ENCODE measurements around the gene PIP5K1C. TPM values are rescaled to one million over a fixed set of nuclear protein-coding genes. Genes with fewer than 3 reads are reported as not detected.

Gene PIP5K1C
- total RNA-seq, 3 donors from 2014 or later, result 14.6 to 15.7 (median 15.7) TPM

DNA sequence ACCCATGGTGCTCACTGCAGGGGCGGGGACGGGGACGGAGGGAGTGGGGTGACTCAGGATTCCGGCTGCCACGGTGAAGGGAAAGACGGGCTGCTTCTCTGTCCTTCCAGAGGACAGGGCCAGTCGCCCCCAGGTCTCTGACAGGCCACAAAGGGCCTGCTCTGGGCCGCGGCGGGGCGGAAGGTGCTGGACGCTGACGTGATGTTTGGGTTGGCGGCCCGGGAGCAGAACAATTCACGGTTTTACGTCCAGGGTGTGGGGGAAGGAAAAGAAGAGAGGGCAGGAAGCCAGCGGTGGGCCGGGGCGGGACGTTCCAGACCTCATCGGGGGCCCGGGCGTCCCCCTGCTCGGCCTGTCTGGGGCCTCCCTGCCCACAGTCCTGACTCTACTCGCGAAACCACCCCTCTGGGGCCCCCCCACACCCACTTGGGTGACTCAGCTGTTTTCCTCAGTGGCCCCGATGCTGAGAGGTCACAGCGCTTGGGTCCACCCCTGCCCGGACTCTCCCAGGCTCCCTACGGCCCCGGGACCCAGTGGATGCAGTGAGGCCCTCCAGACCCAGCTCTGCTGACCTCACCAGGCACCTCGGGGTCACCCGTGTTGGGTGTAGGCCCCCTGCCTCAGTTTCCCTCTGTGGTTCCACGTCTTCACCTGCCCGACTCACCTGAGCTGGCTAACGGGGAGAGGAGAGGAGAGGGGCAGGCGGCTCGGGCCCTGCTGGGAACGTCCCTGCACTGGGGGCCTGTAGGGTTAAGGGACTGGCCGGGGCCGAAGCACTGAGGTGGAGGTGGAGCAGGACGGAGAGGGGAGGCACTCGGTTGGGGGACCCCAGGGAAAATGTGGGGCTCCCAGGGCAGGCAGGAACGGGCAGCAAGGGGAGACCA, 29.2 kb downstream of the PIP5K1C start:
- H3K27me3 ChIP-seq, result no peaks in the 10 kb centered on the region
- TF ChIP-seq POLR2AphosphoS5 (IDR thresholded peaks at IDR 0.05) (peak in 2 of 3 donors; percentile 26 to 65), POLR2A (IDR thresholded peaks at IDR 0.05) (no peak)
- TF ChIP-seq, protein P1, sequence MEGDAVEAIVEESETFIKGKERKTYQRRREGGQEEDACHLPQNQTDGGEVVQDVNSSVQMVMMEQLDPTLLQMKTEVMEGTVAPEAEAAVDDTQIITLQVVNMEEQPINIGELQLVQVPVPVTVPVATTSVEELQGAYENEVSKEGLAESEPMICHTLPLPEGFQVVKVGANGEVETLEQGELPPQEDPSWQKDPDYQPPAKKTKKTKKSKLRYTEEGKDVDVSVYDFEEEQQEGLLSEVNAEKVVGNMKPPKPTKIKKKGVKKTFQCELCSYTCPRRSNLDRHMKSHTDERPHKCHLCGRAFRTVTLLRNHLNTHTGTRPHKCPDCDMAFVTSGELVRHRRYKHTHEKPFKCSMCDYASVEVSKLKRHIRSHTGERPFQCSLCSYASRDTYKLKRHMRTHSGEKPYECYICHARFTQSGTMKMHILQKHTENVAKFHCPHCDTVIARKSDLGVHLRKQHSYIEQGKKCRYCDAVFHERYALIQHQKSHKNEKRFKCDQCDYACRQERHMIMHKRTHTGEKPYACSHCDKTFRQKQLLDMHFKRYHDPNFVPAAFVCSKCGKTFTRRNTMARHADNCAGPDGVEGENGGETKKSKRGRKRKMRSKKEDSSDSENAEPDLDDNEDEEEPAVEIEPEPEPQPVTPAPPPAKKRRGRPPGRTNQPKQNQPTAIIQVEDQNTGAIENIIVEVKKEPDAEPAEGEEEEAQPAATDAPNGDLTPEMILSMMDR (IDR thresholded peaks at IDR 0.05), result no peak
- peak in 1 of 2 donors; percentile 59 for DNase-seq (ENCODE audit: low spot score in 2 of 2)
- H3K36me3 ChIP-seq, result no peaks in the 10 kb centered on the region
- H3K4me1 ChIP-seq, result peaks cover 5 to 6% of the 10 kb centered on the region in 2 donors
- intact Hi-C loops (cut with DNase I; ENCODE audit: low total_unique reads), result no loop called here
- peak overlapping the region; percentile 92 to 99 for H3K27ac ChIP-seq
- H3K4me3 ChIP-seq, result peak overlapping the region; percentile 22 to 63 (median 29)
- H3K9me3 ChIP-seq, result no peaks in the 10 kb centered on the region

DNA sequence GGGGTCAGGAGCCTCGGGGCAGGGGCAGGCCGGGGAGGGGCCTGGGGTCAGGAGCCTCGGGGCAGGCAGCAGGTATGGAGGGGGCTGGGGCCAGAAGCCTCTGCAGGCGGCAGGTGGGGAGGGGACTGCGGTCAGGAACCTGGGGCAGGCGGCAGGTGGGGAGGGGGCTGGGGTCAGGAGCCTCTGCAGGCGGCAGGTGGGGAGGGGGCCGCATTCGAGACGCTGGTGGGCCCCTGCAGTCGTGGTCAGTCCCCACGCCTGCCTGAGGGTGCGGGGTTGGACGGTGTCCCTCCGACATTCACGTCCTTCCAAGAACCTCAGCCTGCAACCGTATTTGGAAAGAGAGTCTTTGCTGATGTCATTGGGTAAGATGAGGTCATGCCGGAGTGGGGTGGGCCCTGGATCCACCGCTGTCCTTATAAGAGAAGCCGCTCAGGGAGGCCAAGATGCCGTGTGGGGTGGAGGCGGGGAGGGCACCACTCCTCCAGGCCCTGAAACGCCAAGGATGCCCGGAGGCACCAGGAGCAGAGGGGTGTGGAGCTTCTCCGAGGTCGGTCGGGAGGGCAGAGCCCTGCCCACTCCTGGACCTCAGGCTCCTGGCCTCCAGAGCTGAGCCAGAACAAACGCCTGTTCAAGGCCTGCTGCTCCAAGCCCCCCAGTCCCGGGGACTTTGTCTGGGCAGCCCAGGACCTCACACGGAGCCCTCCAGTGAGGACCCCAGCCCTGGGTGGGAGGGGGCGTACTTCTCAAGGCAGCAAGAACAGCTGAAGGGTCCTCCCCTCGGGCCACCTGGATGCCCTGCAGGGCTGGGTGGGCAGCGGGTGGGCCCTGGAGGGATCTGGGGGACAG, 30.1 kb downstream of the PIP5K1C start:
- DNase-seq (ENCODE audit: low spot score in 2 of 2), result peak; percentile 65 to 90
- H3K36me3 ChIP-seq, result no peaks in the 10 kb centered on the region
- H3K27me3 ChIP-seq, result no peaks in the 10 kb centered on the region
- intact Hi-C loops (cut with DNase I; ENCODE audit: low total_unique reads), result no loop called here
- peaks cover 5 to 6% of the 10 kb centered on the region in 2 donors for H3K4me1 ChIP-seq
- peak overlapping the region; percentile 22 to 63 (median 29) for H3K4me3 ChIP-seq
- TF ChIP-seq, protein P1 (IDR thresholded peaks at IDR 0.05), result no peak
- peak; percentile 83 to 93 (median 88) for TF ChIP-seq POLR2AphosphoS5 (IDR thresholded peaks at IDR 0.05)
- TF ChIP-seq POLR2A (IDR thresholded peaks at IDR 0.05), result peak; percentile 33
- H3K27ac ChIP-seq, result peak overlapping the region; percentile 92 to 99
- H3K9me3 ChIP-seq, result no peaks in the 10 kb centered on the region

DNA sequence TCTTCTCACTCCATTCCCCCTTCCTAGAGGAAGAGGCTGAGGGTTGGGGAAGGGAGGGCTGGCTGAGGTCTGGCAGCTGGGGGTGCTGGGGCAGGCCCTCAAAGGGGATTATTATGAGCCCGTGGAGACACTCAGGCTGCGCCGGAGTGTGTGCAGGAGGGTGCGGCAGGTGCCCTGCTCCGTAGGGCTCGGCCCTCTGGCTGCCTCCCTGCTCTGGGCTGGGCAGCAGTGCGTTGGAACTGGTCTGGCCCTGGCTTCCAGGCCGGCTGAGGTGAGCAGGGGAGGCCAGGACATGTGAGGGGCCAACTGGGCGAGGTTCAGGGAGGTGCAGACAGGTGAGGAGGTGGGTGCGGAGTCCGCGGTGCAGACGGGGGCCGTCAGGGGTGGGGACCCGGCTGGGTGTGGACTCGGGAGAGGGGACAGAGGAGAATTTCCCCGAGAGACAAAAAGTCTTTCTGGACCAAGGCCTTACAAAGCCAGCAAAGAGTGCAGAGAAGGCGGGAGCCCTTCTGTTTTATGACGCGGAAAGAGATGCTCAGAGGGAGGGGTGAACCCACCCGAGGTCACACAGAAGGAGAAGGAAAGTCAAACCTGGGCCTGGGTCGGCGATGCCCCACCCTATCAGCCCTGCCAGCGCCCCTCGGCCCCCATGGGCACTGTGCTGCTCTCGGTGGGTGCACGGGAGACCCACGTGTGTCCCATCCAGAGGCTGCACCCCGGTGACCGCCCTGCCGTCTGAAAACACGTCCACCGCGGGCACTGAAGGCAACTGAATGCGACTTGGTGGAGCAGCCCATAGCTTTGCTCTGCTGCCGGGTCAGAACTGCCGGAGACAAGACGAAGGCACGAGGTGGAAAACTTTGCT, 31.0 kb downstream of the PIP5K1C start:
- H3K27ac ChIP-seq, result peak overlapping the region; percentile 92 to 99
- intact Hi-C loops (cut with DNase I; ENCODE audit: low total_unique reads), result no loop called here
- H3K36me3 ChIP-seq, result no peaks in the 10 kb centered on the region
- DNase-seq (ENCODE audit: low spot score in 2 of 2), result no peak
- H3K4me3 ChIP-seq, result peak overlapping the region in 1 of 3 donors; percentile 63
- no peaks in the 10 kb centered on the region for H3K27me3 ChIP-seq
- peaks cover 5 to 6% of the 10 kb centered on the region in 2 donors for H3K4me1 ChIP-seq
- no peak for TF ChIP-seq POLR2A (IDR thresholded peaks at IDR 0.05)
- TF ChIP-seq, protein P1 (IDR thresholded peaks at IDR 0.05), result no peak
- no peak for TF ChIP-seq POLR2AphosphoS5 (IDR thresholded peaks at IDR 0.05)
- H3K9me3 ChIP-seq, result no peaks in the 10 kb centered on the region

DNA sequence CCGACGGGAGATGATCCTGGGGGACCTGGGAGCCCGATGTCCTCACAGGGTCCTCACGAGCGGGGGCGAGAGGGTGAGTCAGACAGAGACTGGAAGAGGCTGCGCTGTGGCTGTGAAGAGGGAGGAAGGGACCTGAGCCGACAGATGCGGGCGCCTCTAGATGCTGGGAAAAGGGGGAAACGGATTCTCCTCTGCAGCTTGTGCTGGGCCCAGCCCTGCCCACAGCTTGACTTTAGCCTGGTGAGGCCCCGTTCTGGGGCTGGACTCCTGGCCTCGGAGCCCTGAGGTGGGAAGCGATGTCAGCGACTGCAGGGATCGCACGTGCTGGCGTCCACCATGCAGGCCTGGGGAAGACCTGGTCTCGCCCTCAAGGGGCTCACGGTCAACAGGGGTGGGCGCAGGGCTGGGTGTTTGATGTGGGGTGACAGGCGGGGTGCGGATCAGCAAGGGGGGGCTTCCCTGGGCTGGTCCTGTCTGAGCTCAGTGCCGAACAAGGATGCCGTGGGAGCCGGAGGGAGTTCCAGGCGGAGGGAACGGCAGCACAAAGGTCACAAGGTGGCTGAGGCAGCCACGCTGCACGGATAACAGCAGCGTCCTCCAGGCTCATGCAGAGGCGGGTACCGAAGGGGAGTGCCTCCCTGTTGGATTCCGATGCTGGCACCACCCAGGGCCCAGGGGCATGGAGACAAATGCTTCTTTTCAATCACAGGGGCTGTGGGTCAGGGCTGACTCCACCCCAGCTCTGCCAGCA, 31.8 kb downstream of the PIP5K1C start:
- Histone ChIP-seq H3K27ac (peak overlapping the region; percentile 92 to 99), H3K27me3 (no peaks in the 10 kb centered on the region), H3K4me1 (peaks cover 5 to 6% of the 10 kb centered on the region in 2 donors), H3K9me3 (no peaks in the 10 kb centered on the region), H3K36me3 (no peaks in the 10 kb centered on the region), H3K4me3 (peak overlapping the region in 1 of 3 donors; percentile 11)
- intact Hi-C loops (cut with DNase I; ENCODE audit: low total_unique reads), result no loop called here
- peak in 1 of 2 donors; percentile 38 for DNase-seq (ENCODE audit: low spot score in 2 of 2)
- TF ChIP-seq POLR2AphosphoS5 (IDR thresholded peaks at IDR 0.05) (no peak), POLR2A (IDR thresholded peaks at IDR 0.05) (no peak)
- TF ChIP-seq, protein P1 (IDR thresholded peaks at IDR 0.05), result no peak

Measured in breast epithelium (tissue), 4 donors.